WTC11 (cell line): ENCODE data around the gene RADIL.

Experiments
- ATF3 ChIP-seq: sonication (generic); formaldehyde crosslinking; conservative IDR thresholded peaks from 2 replicates; pipeline ENCODE4 v1.8.1; 2022; ENCODE audit warnings: mild to moderate bottlenecking, missing genetic modification reagents
- CREB1 ChIP-seq: sonication (generic); formaldehyde crosslinking; IDR thresholded peaks from 2 replicates; pipeline ENCODE4 v1.8.0; 2023; ENCODE audit warnings: mild to moderate bottlenecking, missing genetic modification reagents
- CTCF ChIP-seq: fragments of 200-600 bp; IDR thresholded peaks from 2 replicates; pipeline ENCODE4 v1.8.0; 2022; ENCODE audit warnings: antibody characterized with exemption
- GABPB1 ChIP-seq: sonication (generic); formaldehyde crosslinking; IDR thresholded peaks from 2 replicates; pipeline ENCODE4 v1.8.1; 2023; ENCODE audit warnings: mild to moderate bottlenecking, missing genetic modification reagents
- JUN ChIP-seq: sonication (generic); formaldehyde crosslinking; IDR thresholded peaks from 2 replicates; pipeline ENCODE4 v1.8.0; 2023; ENCODE audit warnings: mild to moderate bottlenecking, missing genetic modification reagents
- NR2C2 ChIP-seq: sonication (generic); formaldehyde crosslinking; IDR thresholded peaks from 2 replicates; pipeline ENCODE4 v1.8.0; 2022; ENCODE audit warnings: mild to moderate bottlenecking, missing genetic modification reagents
- SMAD4 ChIP-seq: sonication (generic); formaldehyde crosslinking; IDR thresholded peaks from 2 replicates; pipeline ENCODE4 v1.8.0; 2022; ENCODE audit warnings: mild to moderate bottlenecking, missing genetic modification reagents
- USF2 ChIP-seq: sonication (generic); formaldehyde crosslinking; IDR thresholded peaks from 2 replicates; pipeline ENCODE4 v1.8.1; 2023; ENCODE audit warnings: mild to moderate bottlenecking, missing genetic modification reagents, moderate library complexity
- ZBTB43 ChIP-seq: sonication (generic); formaldehyde crosslinking; IDR thresholded peaks from 2 replicates; pipeline ENCODE4 v1.8.1; 2023; ENCODE audit warnings: mild to moderate bottlenecking, missing genetic modification reagents
- ZNF138 ChIP-seq: sonication (generic); formaldehyde crosslinking; conservative IDR thresholded peaks from 2 replicates; pipeline ENCODE4 v1.8.1; 2022; ENCODE audit warnings: mild to moderate bottlenecking, moderate library complexity, missing genetic modification reagents
- ZNF425 ChIP-seq: fragments of 250-450 bp; sonication (Bioruptor Pico); conservative IDR thresholded peaks from 2 replicates; pipeline ENCODE4 v1.9.0; 2021; ENCODE audit warnings: mild to moderate bottlenecking

- TF ChIP-seq CTCF, result no peak
- TF ChIP-seq USF2 (CRISPR knock-in tag), result no peak
- TF ChIP-seq ZNF138 (CRISPR knock-in tag), result no peak
- no peak for TF ChIP-seq SMAD4 (CRISPR knock-in tag)
- TF ChIP-seq NR2C2 (CRISPR knock-in tag), result no peak
- TF ChIP-seq CREB1 (CRISPR knock-in tag), result no peak
- no peak for TF ChIP-seq JUN
- TF ChIP-seq ZBTB43 (CRISPR knock-in tag), result no peak
- no peak for TF ChIP-seq ATF3 (CRISPR knock-in tag)
- no peak for TF ChIP-seq GABPB1
- no peak for TF ChIP-seq ZNF425
Observed at GRCh38 chr7:4868493-4868892, 15.0 kb downstream of the RADIL start.
